HG03103 (cell line): ENCODE data around the gene UTP14A.

Experiments
- ATAC-seq: cut with Tn5 transposase; IDR thresholded peaks from one replicate; pipeline ENCODE4 v1.9.1; 2021; ENCODE audit warnings: low read depth; ENCODE audit not compliant: unreplicated experiment

Gene UTP14A

DNA sequence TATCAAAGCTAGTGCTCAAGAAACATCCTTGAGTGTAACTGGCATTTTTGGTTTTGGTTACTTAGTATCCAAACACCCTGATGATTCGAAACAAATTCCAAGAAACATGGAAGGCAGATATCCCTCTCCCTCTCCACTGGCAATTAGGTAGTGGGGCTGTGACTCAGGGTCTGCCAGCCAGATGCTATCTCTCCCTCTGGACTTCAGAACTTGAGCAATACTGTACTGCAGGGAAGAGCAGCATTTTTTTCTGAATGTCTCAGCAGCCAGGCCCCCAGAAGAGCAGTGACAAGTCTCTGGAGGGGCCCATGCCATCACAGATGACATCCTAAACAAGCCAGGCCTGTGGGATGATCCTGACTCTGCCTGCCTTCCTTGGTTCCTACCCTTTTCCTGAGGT is 39.2 kb downstream of the UTP14A start:
- ATAC-seq: no peak

DNA sequence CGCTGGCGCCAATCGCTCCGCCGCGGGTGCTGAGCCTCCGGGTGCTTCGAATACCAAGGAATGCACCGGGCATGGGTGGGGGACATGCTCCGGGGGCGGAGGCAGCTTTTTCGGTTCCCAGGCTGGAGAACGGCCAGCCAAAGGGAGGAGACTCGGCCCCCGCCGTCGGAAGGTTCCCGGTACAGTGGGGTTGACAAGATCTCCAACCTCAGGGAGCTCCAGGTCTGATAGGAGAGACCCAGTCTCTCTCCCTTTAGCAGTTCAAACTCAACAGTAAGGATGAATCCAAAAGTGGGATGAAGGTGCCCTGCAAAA is 47.3 kb downstream of the UTP14A start:
- ATAC-seq: no peak

DNA sequence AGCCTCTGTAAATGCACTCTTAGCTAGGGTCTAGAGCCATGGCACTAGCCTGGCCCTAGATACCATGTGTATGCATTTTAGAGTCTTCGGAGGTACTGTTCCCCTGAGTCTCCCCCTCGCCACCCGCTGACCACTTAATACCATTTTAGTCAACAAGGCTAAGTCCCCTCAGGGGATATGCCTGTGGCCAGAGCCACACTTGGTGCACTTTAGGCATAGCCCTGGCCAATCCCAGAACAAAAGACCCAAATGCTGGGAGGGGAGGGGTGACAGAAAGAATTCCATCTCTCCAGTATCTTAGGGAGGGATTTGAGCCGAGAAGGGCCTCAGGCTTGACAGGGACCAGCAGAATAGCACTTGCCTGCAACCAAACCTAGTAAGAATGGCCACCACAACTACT is 47.9 kb downstream of the UTP14A start:
- ATAC-seq: no peak

DNA sequence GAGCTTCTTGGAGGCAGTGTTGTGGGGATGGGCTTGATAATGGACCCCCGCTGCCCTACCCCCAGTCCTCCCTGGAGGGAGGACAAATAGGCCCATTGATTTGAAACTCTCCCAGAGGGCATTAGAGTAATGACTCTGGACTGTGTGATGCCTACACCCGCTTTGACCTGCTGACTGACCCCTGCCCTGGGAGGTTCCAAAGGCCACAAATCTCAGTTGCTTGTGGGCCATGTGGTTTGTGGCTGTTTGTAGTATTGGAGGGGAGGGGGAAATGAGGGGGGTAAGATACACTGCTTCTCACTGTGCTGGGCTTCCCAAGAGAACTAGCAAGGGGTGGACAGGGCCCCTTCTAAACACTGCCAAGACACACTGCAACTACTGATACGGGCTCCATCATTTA is 48.8 kb downstream of the UTP14A start:
- ATAC-seq: no peak

DNA sequence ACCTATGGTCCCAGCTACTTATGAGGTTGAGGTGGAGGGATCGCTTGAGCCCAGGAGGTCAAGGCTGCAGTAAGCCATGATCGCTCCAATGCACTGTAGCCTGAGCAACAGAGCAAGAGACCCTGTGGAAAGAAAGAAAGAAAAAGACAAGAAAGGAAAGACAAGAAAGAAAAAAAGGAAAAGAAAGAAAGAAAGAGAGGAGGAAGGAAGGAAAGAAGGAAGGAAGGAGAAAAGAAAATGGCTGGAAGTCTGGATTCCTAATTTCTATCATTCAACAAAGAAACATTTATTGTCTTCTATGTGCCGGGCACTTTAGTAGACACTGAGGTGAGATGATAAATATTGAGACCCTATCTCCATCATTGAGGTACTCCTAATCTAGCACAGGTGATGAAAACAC is 49.7 kb downstream of the UTP14A start:
- no peak for ATAC-seq

DNA sequence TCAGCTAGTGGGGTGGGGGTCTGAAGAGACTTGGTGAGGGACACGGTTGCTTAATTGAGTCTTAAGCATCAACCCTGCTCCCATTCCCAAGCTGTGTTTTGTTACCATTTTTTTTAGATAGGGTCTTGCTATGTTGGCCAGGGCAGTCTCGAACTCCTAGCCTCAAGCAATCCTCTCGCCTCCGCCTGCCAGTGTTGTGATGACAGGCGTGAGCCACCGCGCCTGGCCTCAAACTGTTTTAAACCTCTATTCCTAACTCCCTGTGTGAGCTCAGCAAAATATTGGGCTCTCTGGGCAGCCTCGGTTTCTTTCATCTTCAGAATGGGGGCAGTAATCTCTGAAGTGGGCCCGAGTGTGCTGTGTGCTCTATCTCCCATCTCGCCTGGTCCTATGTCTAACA is 50.2 kb downstream of the UTP14A start:
- no peak for ATAC-seq

DNA sequence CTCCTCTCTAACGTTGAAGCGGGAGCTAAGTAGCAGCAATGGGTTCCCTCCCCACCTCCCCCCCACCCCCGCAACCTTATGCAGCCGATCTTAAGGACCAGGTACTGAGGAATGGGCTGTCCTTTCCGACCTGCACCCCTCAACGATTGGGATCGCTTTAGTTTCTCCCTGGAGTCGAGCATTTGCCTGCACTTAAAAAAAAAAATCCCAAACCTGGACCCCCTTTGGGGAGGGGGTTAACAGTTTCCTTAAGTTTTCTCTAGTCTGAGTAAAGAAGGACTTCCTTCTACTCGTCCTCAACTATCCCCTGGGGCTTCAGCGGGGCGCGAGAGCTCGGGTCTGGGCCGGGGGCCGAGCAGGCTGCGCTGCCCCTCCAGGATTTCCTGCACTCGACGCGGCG is 50.8 kb downstream of the UTP14A start:
- ATAC-seq: no peak

DNA sequence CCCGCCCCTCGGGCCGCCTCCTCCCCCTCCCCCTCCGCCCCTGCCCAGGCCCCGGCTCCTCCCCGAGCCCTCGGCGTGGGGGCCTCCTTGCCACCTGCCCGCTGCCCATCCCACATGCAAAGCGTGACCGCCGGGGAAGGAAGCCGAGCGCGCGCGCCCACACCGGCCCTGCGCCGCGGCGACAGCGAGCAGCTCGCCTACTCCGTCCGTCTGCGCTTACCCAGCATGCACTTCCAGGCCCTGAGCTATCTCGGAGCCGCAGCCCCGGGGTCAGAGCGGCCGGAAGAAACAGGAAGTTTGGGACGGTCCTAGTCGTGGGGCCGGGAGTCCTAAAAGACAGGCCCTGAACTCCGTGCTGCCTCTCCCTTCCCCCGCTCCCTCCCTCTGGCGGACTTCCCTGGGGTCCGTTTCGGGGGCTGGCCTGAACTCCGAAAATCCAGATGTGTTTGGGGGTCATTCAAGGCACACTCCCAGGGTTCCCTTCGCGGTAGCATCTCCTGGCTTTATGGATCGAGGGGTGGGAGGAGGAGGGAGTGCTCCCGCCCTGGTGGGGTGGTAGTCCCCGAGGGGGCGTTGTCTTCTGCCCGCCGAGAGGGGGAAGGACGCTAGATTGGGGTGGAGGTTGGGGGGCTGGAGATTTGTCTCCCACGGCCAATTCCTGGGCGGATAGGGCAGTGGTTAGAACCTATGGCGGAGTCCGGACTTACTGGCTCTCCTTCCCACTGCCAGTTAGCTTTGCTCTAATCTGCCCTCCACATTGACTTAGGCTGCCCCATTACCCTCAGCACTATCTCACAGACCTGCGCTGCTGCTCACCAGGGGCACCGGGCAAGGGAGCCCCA is 51.5 kb downstream of the UTP14A start:
- ATAC-seq: peak; percentile 58

DNA sequence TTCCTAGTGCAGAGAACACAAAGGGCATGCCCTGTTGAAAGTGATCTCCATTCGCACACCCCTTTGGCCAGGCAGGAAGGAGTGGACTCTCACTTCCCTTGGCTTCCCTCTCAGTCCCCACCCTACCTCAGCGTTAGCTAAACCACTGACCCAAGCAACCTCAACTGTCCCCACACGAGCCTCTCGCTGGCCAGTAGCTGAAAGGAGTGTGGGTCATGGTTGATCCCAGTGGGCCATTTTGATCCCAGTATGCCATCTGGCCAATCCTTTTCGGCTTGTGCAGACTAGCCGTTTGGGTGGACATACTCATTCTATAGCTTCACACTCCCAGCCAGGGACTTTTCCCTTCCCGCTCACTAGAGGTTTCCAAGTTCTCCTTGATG is 52.1 kb downstream of the UTP14A start:
- ATAC-seq: no peak

DNA sequence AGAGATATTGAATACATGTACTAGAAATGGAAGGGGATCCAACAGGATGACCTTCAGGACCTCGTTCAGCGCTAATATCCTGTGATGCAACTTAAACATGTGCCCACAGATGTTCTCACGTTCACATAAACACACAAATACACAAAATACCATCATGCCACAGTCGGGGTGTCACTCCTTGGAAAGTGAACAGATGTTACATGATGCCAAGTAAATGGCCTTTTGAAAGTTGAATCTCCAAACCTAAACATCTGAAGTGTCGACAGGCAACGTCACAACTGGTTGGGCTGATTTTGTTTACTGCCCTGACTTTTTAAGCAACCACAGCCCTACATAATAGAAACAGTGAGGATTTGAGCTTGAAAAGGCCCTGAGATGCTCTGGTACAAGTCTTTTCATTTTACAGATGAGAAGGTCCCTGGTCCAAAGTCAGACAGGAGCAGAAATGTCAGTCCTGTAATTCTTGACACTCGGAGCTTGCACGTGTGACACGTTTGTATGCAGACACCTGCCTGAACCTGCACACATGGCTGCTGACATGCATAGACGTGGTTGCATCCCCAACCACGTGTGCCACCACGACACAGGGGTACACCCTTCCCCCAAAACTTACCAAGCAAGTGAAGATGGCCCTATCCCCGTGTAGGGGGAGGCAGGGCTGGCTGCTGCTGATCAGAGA is 53.0 kb downstream of the UTP14A start:
- ATAC-seq: no peak

DNA sequence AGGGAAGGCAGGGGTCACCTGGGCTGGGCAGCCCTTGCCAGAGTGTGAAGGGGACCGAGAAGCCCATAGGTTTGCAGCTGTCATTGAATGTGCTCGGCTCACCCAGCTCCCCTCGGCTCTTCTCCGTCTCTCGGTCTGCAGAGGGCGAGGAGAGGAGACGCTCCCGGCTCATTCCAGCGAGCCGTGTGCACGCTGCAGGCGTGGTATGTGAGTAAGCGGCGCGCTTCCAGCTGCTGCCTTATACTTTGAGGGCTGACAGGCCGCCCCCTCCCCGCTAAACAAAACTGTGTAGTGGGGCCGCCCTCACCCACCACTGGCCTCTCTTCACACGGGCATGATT is 53.5 kb downstream of the UTP14A start:
- ATAC-seq: no peak

DNA sequence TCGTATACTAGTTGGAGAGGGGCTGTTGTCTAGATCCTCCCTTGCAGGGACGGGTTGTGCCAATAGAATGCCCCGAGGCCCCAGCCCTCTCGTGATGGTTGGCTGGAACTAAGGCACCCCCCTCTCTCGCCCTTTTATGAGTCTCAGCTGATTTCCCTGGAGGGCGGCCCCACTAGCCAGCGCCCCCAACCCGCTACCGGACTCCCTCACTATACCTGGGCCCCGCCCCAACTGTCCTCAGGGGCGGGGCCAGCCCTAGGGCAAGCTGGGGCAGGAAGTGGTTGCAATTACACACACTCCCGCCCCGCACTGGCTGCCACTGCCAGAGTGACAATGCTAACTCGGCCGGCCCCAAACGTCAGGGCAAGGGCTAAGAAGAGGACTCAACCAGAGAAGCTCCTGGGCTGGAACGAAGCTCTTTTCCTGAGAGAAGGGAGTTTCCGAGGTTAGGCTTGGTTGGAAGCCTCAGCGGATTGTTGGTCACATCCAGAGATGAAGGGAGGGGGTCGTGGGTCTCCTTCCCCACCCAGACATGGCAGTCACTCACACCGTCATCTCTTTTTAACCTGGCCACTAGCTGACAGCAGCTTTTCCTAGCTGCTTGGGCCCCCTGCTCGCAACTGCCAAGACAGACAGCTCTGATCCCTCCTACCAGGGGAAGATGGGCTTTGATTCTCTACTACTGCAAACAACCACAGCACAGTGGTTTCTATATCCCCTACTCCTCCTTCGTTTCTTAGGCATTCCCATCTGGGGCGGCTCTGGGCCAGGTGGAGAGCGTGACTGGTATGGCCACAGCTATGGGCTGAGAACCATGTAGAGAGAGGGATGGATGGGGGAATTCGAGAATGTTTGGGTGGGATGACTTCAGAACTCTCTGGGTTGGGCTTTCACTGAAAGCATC is 55.5 kb downstream of the UTP14A start:
- peak; percentile 89 for ATAC-seq

DNA sequence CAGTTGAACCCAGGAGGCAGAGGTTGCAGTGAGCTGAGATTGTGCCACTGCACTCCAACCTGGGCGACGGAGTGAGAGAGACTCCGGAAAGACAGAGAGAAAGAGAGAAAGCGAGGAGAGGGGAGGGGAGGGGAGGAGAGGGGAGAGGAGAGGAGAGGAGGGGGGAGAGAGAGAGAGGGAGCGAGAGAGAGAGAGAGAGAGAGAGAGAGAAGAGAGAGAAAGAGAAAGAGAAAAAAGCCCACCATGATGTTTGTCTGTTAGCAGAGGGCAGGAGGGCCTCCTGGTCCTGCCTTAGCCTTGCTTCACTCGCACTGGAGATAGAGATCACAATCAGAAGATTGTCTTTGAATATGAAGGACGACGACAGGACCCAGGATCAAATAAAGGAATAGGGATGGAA is 57.8 kb downstream of the UTP14A start:
- ATAC-seq: no peak

DNA sequence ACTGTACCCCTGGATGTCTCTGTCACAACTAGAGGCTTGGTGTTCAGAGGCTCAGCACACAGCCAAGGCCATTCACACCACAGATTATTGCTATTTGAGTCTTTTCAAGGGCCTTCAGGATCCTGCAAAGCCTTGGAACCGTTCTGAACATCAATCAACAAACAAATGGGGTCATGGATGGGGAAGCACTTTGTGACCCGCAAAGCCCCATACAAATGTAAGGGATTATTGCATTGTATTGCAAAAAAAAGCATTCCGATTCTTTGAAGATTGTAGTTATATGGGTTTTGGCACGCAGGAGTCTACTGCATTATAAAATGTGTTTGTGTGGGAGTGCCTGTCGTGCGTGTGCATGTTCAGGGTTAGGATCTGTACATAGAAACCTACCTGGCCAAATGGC is 59.2 kb downstream of the UTP14A start:
- no peak for ATAC-seq

DNA sequence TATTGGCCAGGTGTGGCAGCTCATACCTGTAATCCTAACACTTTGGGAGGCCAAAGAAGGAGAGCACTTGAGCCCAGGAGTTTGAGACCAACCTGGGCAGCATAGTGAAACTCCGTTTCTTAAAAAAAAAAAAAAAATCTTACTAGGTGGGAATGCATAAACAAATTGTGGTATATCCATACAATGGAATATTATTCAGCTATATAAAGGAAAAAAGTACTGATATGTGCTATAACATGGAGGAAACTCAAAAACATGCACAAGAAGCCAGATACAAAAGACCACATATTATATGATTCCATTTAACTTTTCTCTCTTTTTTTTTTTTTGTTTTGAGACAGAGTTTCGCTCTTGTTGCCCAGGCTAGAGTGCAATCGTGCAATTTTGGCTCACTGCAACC is 63.0 kb downstream of the UTP14A start:
- ATAC-seq: no peak

DNA sequence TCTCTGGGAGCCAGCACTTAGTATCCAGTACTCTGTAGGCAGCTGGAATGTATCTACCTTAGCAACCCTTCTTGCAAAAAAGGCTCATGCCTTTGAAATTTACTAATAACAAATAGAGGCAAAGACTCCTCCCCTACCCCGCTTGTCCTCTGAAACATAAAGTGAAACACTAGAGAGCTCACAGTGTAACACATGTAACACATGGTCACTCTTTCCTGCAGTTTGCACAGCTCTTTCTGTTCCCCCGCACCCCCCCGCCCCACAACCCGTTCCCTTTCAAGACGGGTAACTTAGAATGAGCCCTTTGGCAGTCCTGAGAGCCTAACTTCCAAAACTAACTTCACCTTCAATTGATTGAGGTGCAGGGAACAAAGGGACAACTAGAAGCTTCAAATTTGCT is 70.5 kb downstream of the UTP14A start:
- no peak for ATAC-seq
